UCSD-AML1 (cell line): Measurements from ENCODE around the gene CCSER1.
"Not testable (repeated sequence)": the region's sequence is repeated elsewhere in the genome, so short reads cannot be mapped to it uniquely, and the experiment has no call there.

Source experiments
- DNase-seq: peaks from one replicate; lab custom pipeline; 2025; ENCODE audit not compliant: unreplicated experiment; lab: John Stamatoyannopoulos, UW

Gene CCSER1

GRCh38 chr4:91622925-91623602 is 1495.9 kb downstream of the CCSER1 start:
- DNase-seq, result peak; percentile 1

GRCh38 chr4:91623603-91623967 is 1496.4 kb downstream of the CCSER1 start:
- DNase-seq, result not testable (repeated sequence)

GRCh38 chr4:91630054-91630453 is 1502.9 kb downstream of the CCSER1 start:
- no peak for DNase-seq

GRCh38 chr4:91630764-91631163 is 1503.6 kb downstream of the CCSER1 start:
- DNase-seq, result no peak

GRCh38 chr4:91631335-91631734 is 1504.1 kb downstream of the CCSER1 start:
- no peak for DNase-seq

GRCh38 chr4:91636083-91636482 is 1508.9 kb downstream of the CCSER1 start:
- DNase-seq, result no peak
